Measurements from ENCODE around the gene DUOX2. TPM values are rescaled to one million over a fixed set of nuclear protein-coding genes. Genes with fewer than 3 reads are reported as not detected.

The DUOX2 gene
- total and polyA plus RNA-seq, 11 donors, result 0.02 to 1.4 (median 0.11) TPM

GRCh38 chr15:45126535-45127158 lies 12.7 kb upstream of the DUOX2 start:
- peak; percentile 32 to 64 (median 55) for TF ChIP-seq CTCF (IDR thresholded peaks at IDR 0.05)
- no peak for TF ChIP-seq POLR2A (IDR thresholded peaks at IDR 0.05)

GRCh38 chr15:45123397-45123796 lies 9.4 kb upstream of the DUOX2 start:
- peaks cover 0 to 68% (median 21%) of the 10 kb centered on the region in 9 donors for H3K27me3 ChIP-seq
- no peaks in the 10 kb centered on the region for H3K36me3 ChIP-seq
- DNase-seq (no peak), ATAC-seq (no peak)
- no peaks in the 10 kb centered on the region for H3K4me1 ChIP-seq
- no peaks in the 10 kb centered on the region for H3K9me3 ChIP-seq
- no peak overlapping the region for H3K4me3 ChIP-seq
- intact Hi-C loops (cut with DNase I), result no loop called here
- TF ChIP-seq CTCF (IDR thresholded peaks at IDR 0.05) (no peak), POLR2A (IDR thresholded peaks at IDR 0.05) (no peak)
- H3K27ac ChIP-seq, result no peak overlapping the region

More at GRCh38 chr15:45126535-45127158, 12.7 kb upstream of the DUOX2 start:
- 54 to 72% (median 55%) methylated on average over 2 of the region's 2 CpGs for WGBS, 4 donors
- DNase-seq (no peak), ATAC-seq (no peak)
- Histone ChIP-seq H3K36me3 (no peaks in the 10 kb centered on the region), H3K9me3 (no peaks in the 10 kb centered on the region), H3K27me3 (peaks cover 6 to 67% (median 28%) of the 10 kb centered on the region in 9 donors), H3K27ac (no peak overlapping the region), H3K4me3 (no peak overlapping the region), H3K4me1 (peaks cover 0 to 14% (median 0%) of the 10 kb centered on the region in 12 donors)
- intact Hi-C loops (cut with DNase I), result loop anchor here in 1 of 10 donors (2.0 kb wide), 1 partner anchor 152 kb away; no protein-coding TSS in a partner anchor

DNA sequence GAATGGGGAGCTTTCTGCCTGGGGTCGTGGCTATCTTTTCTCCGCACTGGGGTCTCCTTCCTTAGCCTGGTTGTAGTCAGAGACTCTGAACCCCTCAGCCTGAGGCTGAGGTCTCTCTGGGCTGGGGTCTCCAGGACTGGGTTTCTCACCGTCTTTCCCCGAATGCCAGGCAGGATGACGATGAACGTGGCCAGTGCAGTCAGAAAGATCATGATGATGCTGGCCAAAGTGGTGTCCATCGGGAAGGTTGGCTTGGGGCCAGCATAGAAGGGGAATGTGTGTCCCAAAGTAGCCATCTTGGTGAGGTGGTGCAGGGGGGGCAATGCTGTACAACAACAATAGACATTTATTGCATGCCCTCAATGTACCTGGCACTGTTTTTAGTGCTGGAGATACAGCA lies 8.7 kb upstream of the DUOX2 start:
- intact Hi-C loops (cut with DNase I), result no loop called here
- Histone ChIP-seq H3K36me3 (no peaks in the 10 kb centered on the region), H3K27me3 (peaks cover 0 to 64% (median 15%) of the 10 kb centered on the region in 9 donors), H3K27ac (no peak overlapping the region), H3K9me3 (no peaks in the 10 kb centered on the region), H3K4me3 (no peak overlapping the region), H3K4me1 (peaks cover 0 to 3% (median 3%) of the 10 kb centered on the region in 12 donors)
- WGBS, 4 donors, result 83 to 85% (median 84%) methylated on average over 7 of the region's 7 CpGs
- TF ChIP-seq CTCF (IDR thresholded peaks at IDR 0.05), result no peak
- no peak for DNase-seq
- no peak for ATAC-seq

DNA sequence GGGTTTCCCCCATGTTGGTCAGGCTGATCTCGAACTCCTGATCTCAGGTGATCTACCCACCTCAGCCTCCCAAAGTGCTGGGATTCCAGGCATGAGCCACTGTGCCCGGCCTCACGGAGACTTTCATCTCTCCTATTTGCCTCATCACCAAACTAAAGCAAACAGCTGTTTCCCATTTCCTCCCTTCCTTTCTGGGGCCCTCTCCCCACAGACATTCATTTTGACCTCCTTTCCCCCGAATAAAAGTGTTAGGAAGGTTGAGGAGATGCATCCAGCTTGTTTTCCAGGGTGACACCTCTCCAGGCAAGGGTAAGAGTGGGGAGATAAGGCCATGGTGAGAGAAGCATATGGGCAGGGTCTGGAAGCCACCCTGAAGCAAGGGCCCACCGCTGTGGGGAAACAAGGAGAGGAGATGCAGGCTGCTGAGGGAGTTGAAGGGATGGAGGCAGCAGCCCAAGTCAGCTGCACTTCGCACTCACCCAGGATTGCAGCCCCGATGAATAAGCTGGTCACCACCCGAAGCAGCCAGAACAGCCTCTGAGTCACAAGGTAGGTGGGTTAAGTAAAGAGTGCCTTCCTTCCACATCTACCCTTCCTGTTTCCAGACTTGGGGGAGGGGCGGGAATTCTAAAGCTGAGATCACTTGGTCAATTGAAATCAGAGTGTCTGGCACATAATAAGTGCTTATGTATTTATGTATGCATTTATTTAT lies 7.9 kb upstream of the DUOX2 start:
- no peak overlapping the region for H3K27ac ChIP-seq
- H3K4me3 ChIP-seq, result no peak overlapping the region
- no peaks in the 10 kb centered on the region for H3K36me3 ChIP-seq
- no peak for DNase-seq
- no peaks in the 10 kb centered on the region for H3K9me3 ChIP-seq
- WGBS, 4 donors, result 56 to 62% (median 60%) methylated on average over 9 of the region's 9 CpGs
- H3K4me1 ChIP-seq, result peaks cover 0 to 12% (median 7%) of the 10 kb centered on the region in 12 donors
- no peak for ATAC-seq
- TF ChIP-seq CTCF (IDR thresholded peaks at IDR 0.05) (no peak), POLR2A (IDR thresholded peaks at IDR 0.05) (no peak)
- H3K27me3 ChIP-seq, result peaks cover 5 to 68% (median 23%) of the 10 kb centered on the region in 9 donors
- intact Hi-C loops (cut with DNase I), result no loop called here

Measured in heart left ventricle (tissue), 16 donors.